ENCODE results near the gene PHACTR3.

Gene PHACTR3

DNA sequence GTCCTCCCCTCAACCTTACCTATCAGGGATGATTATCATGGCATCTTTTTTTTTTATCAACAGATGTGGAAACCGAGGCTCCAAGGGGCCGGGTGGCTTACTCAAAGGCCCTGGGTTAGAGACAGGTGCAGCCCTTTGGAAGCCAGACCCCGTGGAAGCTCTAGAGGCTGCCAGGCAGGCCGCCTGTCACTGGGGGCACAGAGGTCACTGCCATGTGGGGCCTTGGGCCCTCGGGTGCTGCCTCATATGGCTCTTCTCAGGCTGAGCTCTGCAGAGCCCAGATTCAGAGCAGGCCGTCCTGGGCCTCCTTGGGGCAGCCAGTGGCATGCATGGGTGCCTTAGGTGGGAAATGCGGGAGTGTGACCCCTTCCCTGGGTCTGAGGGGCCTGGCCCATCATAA lies 136.3 kb downstream of the PHACTR3 start:
- DNase-seq = no peak

DNA sequence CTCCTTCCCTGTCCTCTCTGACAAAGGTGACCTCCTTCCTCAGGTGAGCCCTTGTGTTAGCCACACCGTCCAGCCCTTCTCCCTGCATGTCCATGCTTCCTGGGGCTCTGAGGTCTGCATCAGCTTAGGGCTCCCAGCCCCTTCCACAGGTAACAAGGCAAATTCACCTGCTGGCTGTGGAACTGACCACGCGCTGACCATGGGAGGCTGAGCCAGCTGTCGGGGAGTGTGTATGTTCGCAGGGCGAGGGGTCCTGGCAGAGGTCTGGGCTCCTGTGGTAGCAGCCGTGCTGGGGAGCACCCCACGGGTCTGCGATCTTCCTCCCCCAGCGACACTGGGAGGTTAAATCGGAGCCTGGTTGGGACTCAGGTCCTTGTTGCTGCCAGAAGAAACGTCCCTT lies 136.7 kb downstream of the PHACTR3 start:
- DNase-seq = no peak

- no peak for DNase-seq
Observed at GRCh38 chr20:59742351-59743095, 138.2 kb downstream of the PHACTR3 start.

- DNase-seq = no peak
Observed at GRCh38 chr20:59743308-59743707, 139.0 kb downstream of the PHACTR3 start.

GRCh38 chr20:59743767-59744485 lies 139.6 kb downstream of the PHACTR3 start:
- no peak for DNase-seq

DNA sequence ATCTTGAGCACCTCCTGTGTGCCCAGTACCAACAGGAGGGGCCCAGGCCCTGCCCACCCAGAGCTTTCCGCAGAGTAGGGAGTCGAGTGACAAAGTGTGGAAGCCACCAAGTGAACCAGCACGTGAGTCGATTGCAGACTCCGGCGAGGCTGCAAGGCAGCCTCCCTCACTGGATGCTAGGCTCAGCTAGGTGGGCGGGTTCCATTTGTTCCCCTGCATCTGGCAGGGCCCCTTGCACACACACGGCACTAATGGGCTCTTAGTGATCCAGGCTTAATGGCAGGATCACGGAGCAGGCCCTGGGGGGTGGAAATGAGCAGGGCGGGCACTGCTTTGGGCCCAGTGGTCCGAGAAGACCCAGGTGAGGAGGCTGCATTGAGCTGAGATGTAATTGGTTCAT lies 140.4 kb downstream of the PHACTR3 start:
- DNase-seq = no peak

GRCh38 chr20:59745201-59745600 lies 140.9 kb downstream of the PHACTR3 start:
- DNase-seq = no peak

- DNase-seq = no peak
Observed at GRCh38 chr20:59745716-59746115, 141.4 kb downstream of the PHACTR3 start.

- DNase-seq = no peak
Observed at GRCh38 chr20:59746155-59746554, 141.8 kb downstream of the PHACTR3 start.

DNA sequence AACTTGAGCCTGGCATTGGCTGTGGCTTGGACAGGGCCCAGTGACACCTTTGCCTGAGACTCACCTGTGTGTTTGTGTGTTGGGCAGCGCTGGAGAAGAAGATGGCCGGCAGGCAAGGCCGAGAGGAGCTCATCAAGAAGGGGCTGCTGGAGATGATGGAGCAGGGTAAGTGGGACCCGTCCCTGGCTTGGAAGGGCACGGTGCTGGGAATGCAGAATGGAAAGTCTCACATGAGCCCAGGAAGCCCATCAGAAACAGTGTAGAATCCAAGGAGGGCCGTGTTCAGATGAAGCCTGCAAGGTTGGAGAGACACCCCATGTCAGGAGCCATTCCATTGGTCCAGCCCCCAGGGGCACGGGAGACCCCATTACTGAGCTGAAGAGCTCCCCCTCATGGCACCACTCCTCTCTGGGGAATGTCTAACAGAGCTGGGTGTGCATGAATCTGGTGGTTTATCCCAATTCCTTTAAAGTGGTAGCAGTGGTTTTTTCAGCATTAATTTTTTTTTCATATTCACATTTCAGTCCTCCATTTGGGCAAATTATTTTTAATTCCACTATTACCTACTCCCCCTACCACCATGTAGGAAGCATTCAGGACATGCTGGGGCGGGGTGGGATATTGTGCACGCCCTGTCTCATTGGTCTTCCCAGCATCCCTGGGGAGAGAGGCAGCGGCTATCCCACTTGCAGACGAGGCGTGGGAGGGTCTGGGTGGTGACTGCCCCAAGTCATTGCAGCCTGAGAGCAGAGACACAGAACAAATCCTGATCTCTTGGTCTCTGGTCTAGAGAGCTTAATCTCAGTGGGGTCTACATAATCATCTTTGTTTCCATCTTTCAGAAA lies 143.6 kb downstream of the PHACTR3 start:
- DNase-seq = no peak

GRCh38 chr20:59748619-59749191 lies 144.4 kb downstream of the PHACTR3 start:
- DNase-seq = no peak

DNA sequence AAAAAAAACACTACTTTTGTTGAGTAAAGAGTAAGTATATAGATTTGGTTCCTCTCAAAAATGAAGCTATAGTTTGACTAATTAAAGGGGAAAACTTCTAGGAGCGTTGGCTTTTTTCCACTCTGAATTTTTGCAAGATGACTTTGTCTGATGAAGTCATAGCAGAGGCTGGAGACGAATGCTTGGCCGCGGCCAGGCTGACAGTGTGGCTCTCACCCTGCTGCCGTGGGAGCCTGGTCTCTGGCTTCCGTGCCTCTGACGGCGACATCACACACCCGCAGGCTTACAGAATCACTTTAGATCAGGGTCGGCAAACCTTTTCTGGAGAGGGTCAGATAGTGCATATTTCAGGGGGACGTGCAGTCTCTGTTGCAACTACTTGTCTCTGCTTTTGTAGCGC lies 145.0 kb downstream of the PHACTR3 start:
- DNase-seq = no peak

DNA sequence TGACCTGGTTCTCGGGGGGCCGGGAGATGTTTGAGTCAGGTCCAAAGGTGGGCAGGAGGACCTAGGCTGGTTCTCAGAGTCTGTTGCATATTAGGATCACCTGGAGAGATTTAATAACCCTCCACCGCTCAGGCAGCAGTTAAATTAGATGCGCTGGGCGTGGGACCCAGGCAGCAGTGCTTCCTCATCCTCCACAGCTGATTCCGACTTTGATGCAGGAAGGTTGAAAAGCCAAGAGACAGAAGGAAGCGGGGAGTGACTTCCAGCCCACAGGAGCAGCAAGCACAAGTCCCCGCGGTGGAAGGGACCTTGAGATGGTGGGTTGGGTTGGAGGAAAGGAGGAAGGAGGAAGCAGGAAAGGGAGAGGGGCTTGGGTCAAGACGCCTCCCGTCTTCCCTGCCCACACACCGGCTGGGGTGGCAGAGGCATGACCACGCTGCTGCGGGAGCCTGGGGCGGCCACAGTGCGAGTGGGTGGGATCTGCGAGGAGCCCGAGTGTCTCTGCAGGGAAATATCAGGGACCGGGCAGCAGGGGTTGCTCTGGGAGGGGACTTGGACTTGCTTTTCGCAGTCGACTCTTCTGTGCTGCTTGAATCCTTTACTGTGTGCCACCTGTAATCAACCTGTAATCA lies 146.0 kb downstream of the PHACTR3 start:
- no peak for DNase-seq

GRCh38 chr20:59751075-59751711 lies 146.9 kb downstream of the PHACTR3 start:
- DNase-seq = no peak

GRCh38 chr20:59752101-59752586 lies 147.8 kb downstream of the PHACTR3 start:
- no peak for DNase-seq

- DNase-seq = no peak
Observed at GRCh38 chr20:59752704-59753460, 148.5 kb downstream of the PHACTR3 start.

GRCh38 chr20:59753836-59754235 lies 149.5 kb downstream of the PHACTR3 start:
- no peak for DNase-seq

GRCh38 chr20:59754551-59754950 lies 150.2 kb downstream of the PHACTR3 start:
- no peak for DNase-seq

- DNase-seq = no peak
Observed at GRCh38 chr20:59756241-59756640, 151.9 kb downstream of the PHACTR3 start.

GRCh38 chr20:59764037-59764436 lies 159.7 kb downstream of the PHACTR3 start:
- DNase-seq = no peak

- DNase-seq = no peak
Observed at GRCh38 chr20:59765599-59766177, 161.3 kb downstream of the PHACTR3 start.

Data from NCI-H2029 treated with DMSO at 0.1 percent for 48 hours (cell line).